ENCODE results near the gene MOCS3.

GRCh38 chr20:50995506-50995905 is 36.9 kb downstream of the MOCS3 start:
- TF ChIP-seq CTCF (IDR thresholded peaks at IDR 0.05 in 2 of 3, conservative IDR thresholded peaks at IDR 0.05 in 1 of 3; ENCODE audit: control insufficient read depth in 2 of 3, extremely low read depth in 1 of 3, insufficient read depth in 1 of 3, low read depth in 3 of 3, low read length in 3 of 3) (no peak), POLR2AphosphoS5 (IDR thresholded peaks at IDR 0.05; ENCODE audit: low read length) (no peak), SIX5 (IDR thresholded peaks at IDR 0.05; ENCODE audit: low read depth, low read length, severe bottlenecking) (no peak), EP300 (IDR thresholded peaks at IDR 0.05; ENCODE audit: borderline replicate concordance in 1 of 2, control insufficient read depth in 1 of 2, low read depth in 2 of 2, low read length in 2 of 2) (no peak), EZH2 (IDR thresholded peaks at IDR 0.05; ENCODE audit: borderline replicate concordance, control insufficient read depth, low read depth, low read length) (no peak), GABPA (IDR thresholded peaks at IDR 0.05; ENCODE audit: low read depth) (no peak), POLR2A (IDR thresholded peaks at IDR 0.05; ENCODE audit: low read depth, low read length) (no peak), CBX5 (IDR thresholded peaks at IDR 0.05; ENCODE audit: low read depth) (no peak), E4F1 (IDR thresholded peaks at IDR 0.05; ENCODE audit: borderline replicate concordance, partially characterized antibody) (no peak), YY1 (IDR thresholded peaks at IDR 0.05; ENCODE audit: low read depth, low read length) (no peak), MAX (IDR thresholded peaks at IDR 0.05; ENCODE audit: low read depth, low read length) (no peak)
